ENCODE data around the gene LCA5L.
A peak's percentile ranks its signal among the peaks of the same experiment; 100 is the strongest.
"Not testable (repeated sequence)": the region's sequence is repeated elsewhere in the genome, so short reads cannot be mapped to it uniquely, and the experiment has no call there.

Gene LCA5L

GRCh38 chr21:39451332-39452206 lies 6.0 kb upstream of the LCA5L start, which contains the start of gene SH3BGR:
SH3BGR (plus strand) TSS chr21:39451970; CDS start chr21:39452097, 127 bp downstream.
- DNase-seq = no peak

GRCh38 chr21:39447264-39447663 lies 1.7 kb upstream of the LCA5L start:
- DNase-seq = no peak

DNA sequence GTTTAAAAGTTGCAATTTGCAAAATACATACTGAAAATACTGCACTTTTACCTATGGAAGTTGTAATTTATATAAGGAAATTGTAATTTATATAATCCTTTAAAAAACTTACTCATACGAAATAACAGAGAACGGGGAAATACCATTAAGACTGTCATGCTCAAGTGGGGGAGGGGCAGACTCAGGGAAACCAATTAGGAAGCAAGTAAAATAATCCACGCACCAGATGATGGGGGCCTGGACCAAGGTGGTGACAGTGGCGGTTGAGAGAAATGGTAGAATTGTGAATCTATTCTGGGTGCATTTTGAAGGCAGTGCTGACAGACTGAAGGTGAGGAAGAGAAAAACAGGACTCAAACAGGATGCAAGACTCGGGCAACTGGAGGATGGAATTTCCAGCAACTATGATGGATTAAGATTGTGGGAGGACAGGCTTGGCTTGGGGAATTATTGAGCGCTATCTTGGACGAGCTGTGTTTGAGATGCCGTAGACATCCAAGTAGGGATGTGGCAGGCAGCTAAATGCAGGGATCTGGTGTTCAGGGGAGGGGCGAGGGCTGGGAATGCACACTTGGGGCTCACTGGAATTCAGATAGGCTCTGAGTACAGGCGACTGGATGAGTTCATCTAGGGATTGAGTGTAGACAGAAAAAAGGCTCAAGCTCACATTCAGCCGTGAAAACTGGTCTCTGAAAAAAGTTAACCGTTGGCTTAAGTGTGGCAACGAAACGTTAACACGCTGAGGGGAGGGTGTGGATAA lies 977 bp downstream of the LCA5L start:
- no peak for DNase-seq

- no peak for DNase-seq
These were observed 3.8 kb downstream of the LCA5L start for GRCh38 chr21:39441502-39442475.

- DNase-seq = no peak
These were observed 6.3 kb downstream of the LCA5L start for GRCh38 chr21:39439232-39439631.

GRCh38 chr21:39434950-39435349 lies 10.6 kb downstream of the LCA5L start:
- no peak for DNase-seq

GRCh38 chr21:39430954-39431353 lies 14.6 kb downstream of the LCA5L start:
- DNase-seq = no peak

DNA sequence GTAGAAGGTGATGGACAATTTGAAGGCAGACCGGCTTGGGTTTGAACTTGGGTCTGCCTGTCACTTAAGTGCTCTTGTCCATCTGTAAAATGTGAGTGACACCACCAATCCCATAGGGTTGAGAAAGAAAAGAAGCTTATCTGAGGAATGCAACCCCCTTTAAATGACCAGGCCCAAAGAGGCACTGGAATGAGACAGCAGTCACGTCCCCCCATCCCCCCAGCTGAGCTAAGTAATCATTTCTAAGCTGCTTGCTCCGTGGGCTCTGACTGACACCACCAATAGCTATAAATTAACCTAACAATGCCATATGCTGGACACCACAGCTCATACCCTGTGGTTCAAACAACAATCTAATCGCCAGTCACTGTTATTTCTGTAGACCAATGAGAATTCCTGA lies 15.1 kb downstream of the LCA5L start:
- no peak for DNase-seq

GRCh38 chr21:39430016-39430415 lies 15.6 kb downstream of the LCA5L start:
- no peak for DNase-seq

DNA sequence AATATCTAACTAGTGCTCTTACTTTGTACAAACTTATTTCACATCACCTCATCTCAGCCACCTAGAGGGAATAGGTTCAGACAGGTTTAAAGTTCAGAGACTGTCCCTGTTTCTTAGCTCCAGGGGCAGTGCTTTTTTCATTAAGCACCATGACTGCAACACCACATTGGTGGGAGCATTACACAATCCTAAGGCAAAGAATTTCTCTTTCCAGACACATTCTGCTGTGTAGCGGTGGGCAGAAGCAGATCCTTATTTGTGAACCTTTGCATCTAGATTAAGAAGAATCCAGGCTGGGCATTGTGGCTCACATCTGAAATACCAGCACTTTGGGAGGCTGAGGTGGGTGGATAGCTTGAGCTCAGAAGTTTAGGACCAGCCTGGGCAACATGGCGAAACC lies 16.1 kb downstream of the LCA5L start:
- no peak for DNase-seq

DNA sequence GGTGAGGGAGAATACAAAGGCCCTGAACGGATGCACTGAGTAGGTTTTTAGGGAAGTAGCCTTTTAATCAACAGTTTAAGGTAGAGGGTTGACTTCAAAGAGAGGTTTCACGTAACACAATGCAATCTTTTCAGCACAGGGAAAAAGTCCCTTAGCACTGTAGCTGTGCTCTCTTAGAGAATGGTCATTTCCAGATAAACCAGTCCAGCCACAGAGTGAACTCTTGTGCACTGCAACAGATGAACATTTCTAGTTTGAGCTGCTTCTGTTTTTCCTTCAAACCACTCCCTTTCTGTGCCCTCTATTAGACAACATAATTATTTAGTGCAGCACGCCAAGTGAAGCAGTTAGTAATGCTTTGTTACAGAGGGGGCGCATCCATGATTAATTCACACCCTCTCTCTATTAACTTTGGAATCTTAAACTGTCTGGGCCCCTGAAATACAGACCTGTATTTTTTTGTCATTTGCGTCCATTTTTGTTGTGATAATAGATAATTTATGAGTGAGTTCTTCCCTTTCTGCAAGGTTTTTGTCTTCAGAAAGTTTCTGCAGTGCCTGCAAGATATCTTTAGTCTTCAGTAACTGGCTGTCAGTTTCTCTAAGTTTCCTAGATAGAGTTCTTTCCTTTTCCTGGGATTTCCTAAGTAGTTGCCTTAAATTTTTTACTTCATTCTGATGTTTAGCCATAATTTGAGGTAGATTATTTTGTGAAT lies 22.9 kb downstream of the LCA5L start:
- DNase-seq = no peak

DNA sequence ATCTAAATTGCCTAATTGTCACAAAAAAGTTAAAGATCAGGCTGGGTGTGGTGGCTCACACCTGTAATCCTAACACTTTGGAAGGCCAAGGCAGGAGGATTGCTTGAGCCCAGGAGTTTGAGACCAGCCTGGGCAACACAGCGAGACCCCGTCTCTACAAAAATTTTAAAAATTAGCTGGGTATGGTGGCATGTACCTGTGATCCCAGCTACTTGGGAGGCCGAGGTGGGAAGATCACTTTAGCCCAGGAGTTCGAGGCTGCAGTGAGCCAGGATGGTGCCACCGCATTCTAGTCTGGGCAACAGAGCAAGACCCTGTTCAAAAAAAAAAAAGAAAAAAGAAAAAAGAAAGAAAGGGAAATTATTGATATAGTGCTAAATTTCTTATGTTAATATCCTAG lies 26.4 kb downstream of the LCA5L start:
- DNase-seq = not testable (repeated sequence)

- no peak for DNase-seq
These were observed 39.5 kb downstream of the LCA5L start for GRCh38 chr21:39406065-39406464.

DNA sequence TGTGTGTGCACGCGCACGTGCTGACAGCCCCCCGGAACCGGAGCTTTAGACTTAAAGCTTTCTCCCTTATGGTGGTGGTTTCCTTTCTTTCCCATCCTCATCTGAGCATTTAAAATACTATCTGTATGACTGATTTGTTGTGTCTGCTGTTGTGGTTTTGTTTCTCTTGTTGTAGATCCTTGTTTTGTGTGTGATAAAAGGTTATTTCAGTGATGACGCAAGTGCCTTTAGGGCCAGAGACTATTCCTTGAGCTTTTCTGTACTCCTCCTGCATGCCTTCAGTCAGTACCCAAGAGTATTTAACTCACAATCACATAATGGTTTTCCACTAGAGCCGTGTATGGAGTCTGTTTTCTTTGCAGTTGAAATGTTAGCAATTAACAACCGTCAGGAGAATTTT lies 45.4 kb downstream of the LCA5L start:
- DNase-seq = no peak

DNA sequence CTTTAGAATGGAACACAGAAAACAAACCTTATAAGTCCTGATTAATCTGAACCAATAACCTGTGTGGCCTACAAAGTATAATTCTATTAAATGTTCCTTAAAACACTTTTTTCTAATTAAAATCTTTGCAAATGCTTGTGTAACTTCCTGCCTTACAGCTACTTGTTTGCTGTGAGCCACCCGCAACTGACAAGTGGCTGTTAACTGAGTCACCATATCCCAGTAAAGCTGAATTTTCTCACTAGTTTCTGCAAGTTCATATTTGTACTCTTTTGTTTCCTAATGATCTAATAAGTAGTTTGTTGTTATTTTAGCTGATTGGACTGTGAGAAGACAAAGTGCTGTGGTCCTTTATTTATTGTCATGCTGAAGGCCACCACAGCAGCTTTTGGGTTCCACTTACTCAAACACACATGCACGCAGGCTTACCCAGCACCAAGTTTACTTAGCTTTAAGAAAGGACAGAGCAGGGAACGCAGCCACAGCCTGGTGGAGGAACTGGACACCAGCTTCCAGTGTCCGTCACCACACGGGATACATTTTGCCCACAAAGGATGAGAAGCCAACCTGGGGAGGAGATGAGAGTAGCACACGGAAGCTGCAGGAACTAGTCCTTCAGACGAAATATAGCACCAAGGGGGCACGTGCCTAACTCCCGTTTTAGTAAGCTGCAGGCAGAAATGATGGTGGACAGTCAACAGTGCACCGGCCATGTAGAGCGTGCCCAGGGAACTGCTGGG lies 47.8 kb downstream of the LCA5L start:
- no peak for DNase-seq

GRCh38 chr21:39392981-39393380 lies 52.6 kb downstream of the LCA5L start:
- no peak for DNase-seq

GRCh38 chr21:39390212-39390765 lies 55.3 kb downstream of the LCA5L start:
- DNase-seq = no peak

- DNase-seq = no peak
These were observed 56.8 kb downstream of the LCA5L start for GRCh38 chr21:39388811-39389155.

GRCh38 chr21:39388038-39388810 lies 57.4 kb downstream of the LCA5L start:
- peak; percentile 78 for DNase-seq

- peak; percentile 75 for DNase-seq
These were observed 58.0 kb downstream of the LCA5L start for GRCh38 chr21:39387461-39388037.

Data from activated gamma-delta T cell (primary cell).